GM21447 (cell line): ENCODE measurements around the gene KLK15.
"Not testable (repeated sequence)": the region's sequence is repeated elsewhere in the genome, so short reads cannot be mapped to it uniquely, and the experiment has no call there.

Source experiments
- ATAC-seq: cut with Tn5 transposase; IDR thresholded peaks from one replicate; pipeline ENCODE4 v1.9.1; 2021; ENCODE audit not compliant: unreplicated experiment

Gene KLK15

DNA sequence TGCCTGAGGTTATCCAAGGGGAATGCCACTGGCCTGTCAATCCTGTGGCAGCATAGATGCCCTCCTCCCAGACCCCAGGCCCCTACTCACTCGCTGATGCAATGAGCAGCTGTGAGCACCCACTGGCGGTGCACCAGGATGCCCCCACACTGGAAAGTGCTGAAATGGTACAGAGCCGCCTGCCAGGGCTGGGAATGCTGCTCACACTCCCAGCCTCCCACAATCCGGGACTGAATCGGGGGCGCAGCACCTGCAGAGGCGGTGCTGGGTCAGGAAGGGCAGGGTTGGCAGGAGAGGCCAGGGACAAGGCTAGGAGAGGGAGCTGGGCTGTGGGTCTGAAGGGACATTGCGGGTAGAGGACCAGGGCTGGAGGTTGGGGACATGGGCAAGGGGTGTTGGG lies 11.8 kb downstream of the KLK15 start:
- ATAC-seq = no peak

DNA sequence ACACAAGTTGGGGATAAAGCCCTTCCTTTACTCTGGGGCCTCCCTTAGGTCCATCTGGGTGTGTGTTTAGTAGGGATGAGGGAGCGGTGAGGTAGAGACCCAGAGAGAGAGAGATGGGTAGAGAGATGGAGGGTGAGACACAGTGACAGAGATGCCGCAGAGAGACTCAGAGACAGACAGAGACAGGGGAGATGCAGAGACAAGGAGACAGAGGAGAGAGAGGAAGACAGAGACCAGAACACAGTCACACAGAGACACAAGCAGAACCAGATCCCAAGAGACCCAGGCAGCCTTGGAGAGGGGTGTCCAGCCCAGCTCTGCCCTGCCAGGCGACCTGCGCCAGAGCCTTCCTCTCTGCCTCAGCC lies 12.1 kb downstream of the KLK15 start:
- no peak for ATAC-seq

GRCh38 chr19:50820549-50821247 lies 12.7 kb downstream of the KLK15 start:
- no peak for ATAC-seq

DNA sequence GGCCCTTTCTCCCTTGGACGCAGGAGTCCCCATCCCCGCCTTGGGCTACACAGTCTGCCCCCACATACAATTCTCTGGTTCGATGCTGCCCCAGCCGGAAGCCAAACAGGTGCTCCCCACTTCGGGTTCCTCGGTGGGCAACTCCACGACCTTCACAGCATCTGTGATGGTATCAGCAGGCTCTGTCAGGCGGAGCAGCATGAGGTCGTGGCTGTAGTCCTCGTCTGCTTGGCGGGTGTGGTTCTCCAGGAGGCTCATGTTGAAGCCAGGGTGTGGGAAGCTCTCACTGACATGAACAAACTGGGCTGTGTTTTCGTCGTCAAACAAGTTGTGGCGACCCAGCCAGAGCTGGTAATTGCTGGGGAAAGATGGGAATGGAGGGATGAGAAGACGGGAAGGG lies 13.3 kb downstream of the KLK15 start:
- no peak for ATAC-seq

- no peak for ATAC-seq
These were observed 13.7 kb downstream of the KLK15 start for GRCh38 chr19:50819636-50820035.

DNA sequence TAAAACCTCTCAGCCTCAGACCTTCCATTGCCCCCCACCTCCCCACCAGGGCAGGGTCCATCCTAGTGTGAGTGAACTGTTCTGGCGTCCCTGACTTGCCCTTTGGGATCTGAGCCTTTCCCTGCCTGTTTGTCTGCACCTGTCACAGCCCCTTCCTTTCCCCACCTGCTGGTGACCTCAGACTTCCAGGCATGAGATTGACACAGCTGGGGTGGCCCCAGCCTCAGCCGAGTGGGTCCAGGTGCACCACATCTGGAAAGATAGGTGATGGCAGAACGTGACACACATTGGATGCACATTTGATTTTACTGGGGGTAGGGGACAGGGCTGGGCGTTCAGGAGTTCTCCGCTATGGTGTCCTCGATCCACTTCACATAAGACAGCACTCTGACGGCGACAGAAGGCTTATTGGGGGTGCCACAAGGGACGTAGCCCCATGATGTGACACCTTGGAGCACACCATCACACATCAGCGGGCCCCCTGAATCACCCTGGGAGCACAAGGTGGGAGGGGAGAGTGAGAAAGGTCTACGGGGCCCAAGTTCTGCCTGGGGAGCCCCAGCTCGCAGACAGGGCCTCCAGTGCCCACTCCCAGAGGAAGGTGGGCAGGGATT lies 14.4 kb downstream of the KLK15 start:
- ATAC-seq = no peak

GRCh38 chr19:50817941-50818858 lies 15.2 kb downstream of the KLK15 start:
- ATAC-seq = peak; percentile 50

DNA sequence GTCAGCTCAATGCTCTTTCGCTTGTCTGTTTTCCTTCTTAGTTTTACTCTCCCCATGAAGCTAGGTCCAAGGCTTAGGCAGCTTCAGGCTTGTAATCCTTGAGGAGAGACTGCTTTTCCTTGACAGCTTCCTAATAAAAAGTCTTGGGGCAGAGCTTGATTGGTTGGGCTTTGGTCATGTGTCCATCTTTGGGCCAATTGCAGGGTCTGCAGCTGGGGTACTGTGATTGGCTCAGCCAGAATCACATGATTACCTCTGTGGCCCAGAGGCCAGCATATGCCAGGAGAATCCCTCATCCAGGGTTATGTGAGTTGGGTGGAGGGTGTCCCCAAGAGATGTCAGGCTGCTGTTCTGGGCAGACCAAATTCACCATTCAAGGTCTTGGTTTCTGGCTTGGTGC lies 17.9 kb downstream of the KLK15 start:
- ATAC-seq = no peak

DNA sequence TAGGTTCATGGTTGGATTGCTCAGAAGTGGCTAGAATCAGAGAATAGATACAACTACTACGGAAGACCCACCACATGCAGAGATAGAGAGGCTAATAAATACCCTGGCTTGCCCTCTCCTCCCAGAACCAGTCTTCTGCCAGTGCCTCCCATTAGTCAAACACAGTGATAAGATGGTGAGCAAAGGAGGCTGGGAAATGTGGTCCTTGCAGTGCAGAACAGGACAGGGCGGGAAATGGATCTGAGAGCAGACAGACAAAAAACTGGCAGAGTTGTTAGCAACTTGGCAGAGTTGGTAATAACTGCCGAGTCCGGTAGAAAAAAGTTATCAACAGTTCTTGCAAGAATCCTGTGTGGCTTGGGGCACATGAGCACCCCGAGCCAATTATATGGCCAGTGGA lies 18.5 kb downstream of the KLK15 start:
- ATAC-seq = no peak

DNA sequence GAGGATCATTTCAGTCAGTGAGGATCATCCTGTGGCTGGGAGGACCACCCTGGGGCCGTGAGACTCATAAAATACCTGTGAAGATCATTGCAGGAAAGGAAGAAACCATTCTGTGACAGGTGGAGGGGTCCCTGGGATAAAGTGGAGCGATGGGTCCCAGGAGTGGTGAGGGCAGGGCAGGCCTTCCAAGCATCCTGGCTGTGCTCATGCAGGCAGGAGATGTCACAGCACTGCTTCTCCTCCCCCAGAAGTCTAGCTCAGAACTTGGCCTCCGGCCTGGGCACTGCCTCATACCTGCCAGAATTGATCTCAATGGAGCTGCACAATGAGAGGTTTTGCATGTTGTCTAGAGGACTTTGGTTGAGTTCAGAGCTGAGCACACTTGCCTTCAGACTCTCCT lies 20.9 kb downstream of the KLK15 start:
- ATAC-seq = no peak

- ATAC-seq = not testable (repeated sequence)
These were observed 21.6 kb downstream of the KLK15 start for GRCh38 chr19:50811622-50812238.

DNA sequence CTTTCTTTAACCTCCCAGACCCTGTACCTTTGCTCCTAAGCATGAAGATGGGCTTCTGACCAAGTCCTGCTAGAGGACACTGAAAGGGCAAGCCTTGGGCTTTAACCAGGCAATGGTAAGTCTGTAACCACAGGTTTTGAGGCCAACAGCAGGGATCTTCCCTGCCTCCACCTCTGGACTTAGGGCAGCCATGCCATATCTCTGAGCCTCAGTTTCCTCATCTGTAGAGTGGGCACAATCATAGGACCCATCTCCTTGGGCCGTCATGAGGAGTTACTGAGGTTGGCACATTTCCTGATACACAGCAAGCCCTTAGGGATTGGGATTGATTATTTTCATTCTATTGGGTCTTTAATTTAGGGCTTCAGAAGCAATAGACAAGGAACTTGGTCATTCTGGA lies 24.5 kb downstream of the KLK15 start:
- ATAC-seq = no peak

DNA sequence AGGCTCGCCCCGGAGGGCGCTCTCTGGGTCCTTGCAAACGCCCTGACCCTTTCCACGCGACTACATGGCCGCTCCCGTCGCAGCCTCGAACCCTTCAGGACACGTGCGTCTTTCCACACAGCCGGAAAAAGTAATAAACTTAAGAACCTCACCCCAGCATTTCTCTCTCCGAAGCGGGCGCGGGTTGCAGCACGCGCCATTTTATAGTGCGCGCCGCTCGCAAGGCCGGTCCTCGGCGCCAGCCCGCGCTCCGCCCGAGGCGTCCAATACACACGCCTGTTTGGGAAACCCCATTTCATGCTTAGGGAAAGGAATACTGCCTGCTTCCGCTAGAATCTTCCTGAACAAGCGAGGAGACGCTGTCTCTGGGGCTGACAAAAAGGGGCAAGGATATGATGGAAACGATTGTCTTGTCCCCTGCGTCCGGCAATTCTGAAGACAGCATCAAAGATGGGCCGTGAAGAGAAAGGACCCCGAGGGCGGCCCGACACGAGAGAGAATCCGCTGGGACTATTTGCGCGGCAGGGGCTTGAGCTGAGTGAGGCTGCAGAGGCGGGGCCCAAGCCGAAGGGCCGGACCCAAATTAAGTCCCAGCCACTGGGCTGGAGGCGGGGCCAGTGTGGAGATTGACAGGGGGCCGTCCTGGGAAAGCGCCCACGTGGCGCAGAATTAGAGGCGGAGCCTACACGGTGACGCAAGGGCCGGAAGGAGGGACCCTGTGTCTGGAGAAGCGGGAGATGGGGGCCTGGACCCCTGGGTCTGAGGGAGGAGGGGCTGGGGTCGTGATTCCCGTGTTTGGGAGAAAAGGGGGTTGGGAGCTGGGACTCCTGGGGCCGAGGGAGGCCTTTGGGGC lies 28.7 kb downstream of the KLK15 start:
- peak; percentile 89 for ATAC-seq

DNA sequence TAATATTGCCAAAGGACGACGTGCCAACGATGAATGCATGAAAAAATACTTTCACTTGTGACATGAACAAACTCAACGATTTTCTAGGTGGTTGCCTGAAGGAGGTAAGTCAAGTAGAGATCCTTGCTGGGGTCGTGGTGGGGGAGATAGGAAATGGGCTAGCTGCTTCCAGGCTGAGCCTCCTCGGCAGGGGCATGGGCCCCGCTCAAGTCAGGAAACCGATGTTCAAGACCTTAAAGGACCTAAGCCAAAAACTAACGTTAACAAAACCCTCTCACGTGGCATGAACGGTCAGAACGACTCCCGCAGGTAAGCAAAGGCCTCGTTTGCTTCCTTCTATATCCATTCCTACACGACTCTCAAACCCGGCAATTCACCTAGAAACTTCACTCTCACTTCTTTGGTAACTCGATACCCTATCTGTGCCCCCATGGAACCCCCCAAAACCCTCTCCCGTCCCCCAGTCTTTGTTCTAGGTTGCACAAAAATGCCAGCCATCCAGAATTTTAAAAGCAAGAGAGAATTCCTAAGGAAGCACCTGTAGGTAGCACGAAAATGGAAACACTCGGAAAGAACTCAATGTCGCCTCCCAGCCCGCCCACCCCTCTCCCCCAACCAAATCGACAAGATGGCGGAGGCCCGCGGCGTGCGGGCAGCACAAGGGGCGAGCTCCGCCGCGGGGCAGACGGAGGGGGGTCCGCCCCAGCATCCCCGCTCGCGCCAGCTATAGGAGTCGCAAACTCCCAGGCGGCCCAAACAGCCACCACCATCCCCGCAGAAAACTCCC lies 29.5 kb downstream of the KLK15 start:
- ATAC-seq = peak; percentile 4

- ATAC-seq = no peak
These were observed 32.3 kb downstream of the KLK15 start for GRCh38 chr19:50801107-50801506.

- no peak for ATAC-seq
These were observed 33.9 kb downstream of the KLK15 start for GRCh38 chr19:50799547-50799851.

- ATAC-seq = no peak
These were observed 34.5 kb downstream of the KLK15 start for GRCh38 chr19:50798659-50799546.

DNA sequence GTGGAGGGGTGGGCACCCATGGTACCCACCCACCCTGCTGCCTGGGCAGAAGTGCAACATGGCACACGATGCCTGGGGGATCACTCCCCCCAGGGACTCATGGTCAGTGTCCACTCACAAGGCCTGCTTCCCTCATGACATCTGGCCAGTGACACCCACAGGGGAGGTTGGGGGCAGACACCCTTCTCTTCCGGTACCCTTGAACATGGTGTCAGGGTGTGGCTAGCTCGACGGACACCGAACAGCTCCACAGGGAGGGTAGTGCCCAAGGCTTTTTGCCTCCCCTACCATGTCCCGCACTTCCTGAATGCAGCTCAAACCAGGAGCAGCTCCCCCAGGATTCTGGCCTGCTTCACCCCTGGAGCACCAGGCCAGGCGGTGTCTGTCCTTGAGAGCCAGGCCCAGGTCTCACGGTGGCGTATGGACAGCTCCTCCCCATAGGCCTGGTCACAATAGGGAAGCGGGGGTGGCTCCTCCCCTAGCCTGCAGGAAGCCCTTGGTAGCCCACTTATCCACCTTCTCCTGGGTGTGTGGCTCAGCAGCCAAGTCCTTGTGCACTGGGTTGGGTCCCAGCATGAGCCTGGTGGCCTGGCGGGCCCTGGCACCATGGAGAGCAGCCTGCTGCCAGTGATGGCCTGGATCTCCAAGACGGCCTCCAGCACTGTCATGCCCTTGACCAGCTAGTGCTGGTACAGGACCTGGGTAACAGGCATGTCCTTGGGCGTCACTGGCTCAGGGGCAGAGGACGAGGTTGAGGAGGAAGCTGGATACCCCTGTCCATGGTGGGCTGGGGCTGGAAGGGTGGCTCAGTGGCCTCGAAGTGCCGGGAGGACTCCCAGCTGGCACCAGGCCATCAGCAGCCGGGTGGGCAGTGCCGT lies 35.4 kb downstream of the KLK15 start:
- no peak for ATAC-seq
